Ascending aorta (tissue), 2 donors: ENCODE measurements around the gene NELL1. TPM values are rescaled to one million over a fixed set of nuclear protein-coding genes. Genes with fewer than 3 reads are reported as not detected.

Experiments
- DNase-seq, 2 donors: peaks; one replicate each; pipeline ENCODE4 v3.0.0-alpha.2; 2019; ENCODE audit warnings: low spot score in 2 of 2
- H3K27ac ChIP-seq, 2 donors: fragments of 200-600 bp; sonication (generic); one replicate each; pipeline ENCODE4 v1.5.1; 2016 to 2017; ENCODE audit warnings: mild to moderate bottlenecking in 1 of 2
- H3K27me3 ChIP-seq: fragments of 200-600 bp; sonication (generic); one replicate; pipeline ENCODE4 v1.5.1; 2017
- H3K36me3 ChIP-seq, 2 donors: fragments of 200-600 bp; sonication (generic); one replicate each; pipeline ENCODE4 v1.5.1; 2016
- H3K4me1 ChIP-seq, 2 donors: fragments of 200-600 bp; sonication (generic); one replicate each; pipeline ENCODE4 v1.5.1; 2016 to 2017; ENCODE audit warnings: mild to moderate bottlenecking in 1 of 2
- H3K4me3 ChIP-seq, 2 donors: fragments of 200-600 bp; sonication (generic); one replicate each; pipeline ENCODE4 v1.5.1; 2016 to 2017; ENCODE audit warnings: mild to moderate bottlenecking in 1 of 2
- H3K9me3 ChIP-seq, 2 donors: fragments of 200-600 bp; sonication (generic); one replicate each; pipeline ENCODE4 v1.5.1; 2016
- intact Hi-C: fragments of 100-400 bp; cut with DNase I; formaldehyde crosslinking; loops from one replicate; pipeline ENCODE4 v1.15.1; 2023
- total RNA-seq: library from RNA; depleted of rRNA; stranded (reverse); fragments of >200 nt; gene quantifications from one replicate; pipeline ENCODE4 v1.1.0, GENCODE V29; 2016
- TF ChIP-seq, protein P1 (sequence below), 3 experiments: fragments of 200-600 bp in 2 of 3; fragments of 450-650 bp in 1 of 3; sonication (generic) in 2 of 3; IDR thresholded peaks; one replicate each; pipeline ENCODE4 v1.5.1; 2016 to 2019; ENCODE audit warnings: antibody characterized with exemption in 3 of 3, mild to moderate bottlenecking in 1 of 3, moderate library complexity in 1 of 3

Gene NELL1
- total RNA-seq, 1 donor from 2014 or later: not detected

DNA sequence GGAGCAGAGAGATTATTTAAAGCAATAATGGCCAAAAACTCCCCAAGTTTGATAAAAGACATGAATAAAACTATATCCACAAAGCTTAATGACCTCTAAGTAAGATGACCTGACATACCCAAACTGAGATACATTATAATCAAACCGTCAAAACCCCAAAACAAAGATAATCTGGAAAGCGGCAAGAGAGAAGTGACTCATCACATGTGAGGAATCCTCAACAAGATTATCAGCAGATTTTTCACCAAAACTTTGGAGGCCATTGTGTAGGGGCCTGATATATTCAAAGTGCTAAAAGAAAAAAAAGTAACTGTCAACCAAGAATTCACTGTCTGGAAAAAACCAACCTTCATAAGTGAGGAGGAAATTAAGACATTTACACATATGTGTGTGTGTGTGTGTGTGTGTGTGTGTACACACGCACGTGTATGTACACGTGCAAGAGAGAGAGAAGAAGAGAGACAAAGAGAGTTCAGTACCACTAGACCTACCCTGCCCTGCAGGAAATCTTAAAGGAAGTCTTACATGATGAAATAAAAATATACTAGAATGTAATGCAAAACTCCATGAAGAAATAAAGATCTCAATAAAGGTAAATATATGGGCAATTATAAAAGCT lies 752.4 kb downstream of the NELL1 start:
- Histone ChIP-seq H3K36me3 (no peaks in the 10 kb centered on the region), H3K4me1 (no peaks in the 10 kb centered on the region), H3K27ac (no peak overlapping the region), H3K9me3 (no peaks in the 10 kb centered on the region), H3K27me3 (no peaks in the 10 kb centered on the region), H3K4me3 (no peak overlapping the region)
- intact Hi-C loops: no loop called here
- no peak for DNase-seq
- TF ChIP-seq, protein P1, sequence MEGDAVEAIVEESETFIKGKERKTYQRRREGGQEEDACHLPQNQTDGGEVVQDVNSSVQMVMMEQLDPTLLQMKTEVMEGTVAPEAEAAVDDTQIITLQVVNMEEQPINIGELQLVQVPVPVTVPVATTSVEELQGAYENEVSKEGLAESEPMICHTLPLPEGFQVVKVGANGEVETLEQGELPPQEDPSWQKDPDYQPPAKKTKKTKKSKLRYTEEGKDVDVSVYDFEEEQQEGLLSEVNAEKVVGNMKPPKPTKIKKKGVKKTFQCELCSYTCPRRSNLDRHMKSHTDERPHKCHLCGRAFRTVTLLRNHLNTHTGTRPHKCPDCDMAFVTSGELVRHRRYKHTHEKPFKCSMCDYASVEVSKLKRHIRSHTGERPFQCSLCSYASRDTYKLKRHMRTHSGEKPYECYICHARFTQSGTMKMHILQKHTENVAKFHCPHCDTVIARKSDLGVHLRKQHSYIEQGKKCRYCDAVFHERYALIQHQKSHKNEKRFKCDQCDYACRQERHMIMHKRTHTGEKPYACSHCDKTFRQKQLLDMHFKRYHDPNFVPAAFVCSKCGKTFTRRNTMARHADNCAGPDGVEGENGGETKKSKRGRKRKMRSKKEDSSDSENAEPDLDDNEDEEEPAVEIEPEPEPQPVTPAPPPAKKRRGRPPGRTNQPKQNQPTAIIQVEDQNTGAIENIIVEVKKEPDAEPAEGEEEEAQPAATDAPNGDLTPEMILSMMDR (IDR thresholded peaks at IDR 0.05): no peak

DNA sequence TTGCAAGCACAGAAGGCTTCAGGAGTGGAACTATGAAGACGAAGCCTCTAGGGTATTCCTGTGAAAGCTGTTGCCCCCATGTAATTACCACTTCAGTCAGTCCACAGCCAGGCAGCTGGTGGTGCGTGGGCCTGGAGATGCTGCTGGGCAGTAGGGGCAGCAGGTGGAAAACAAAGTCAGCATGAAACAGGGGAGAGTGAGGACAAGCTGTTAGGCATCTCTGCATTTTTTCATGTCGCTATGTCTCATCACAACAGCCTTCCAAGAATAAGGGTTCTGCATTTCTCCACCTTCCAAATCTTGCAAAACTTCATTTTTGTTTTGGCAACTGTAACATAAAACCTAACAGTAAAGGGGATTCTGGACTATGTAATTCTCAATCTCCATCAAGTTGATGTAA lies 757.5 kb downstream of the NELL1 start:
- H3K4me3 ChIP-seq: no peak overlapping the region
- DNase-seq: no peak
- intact Hi-C loops: no loop called here
- TF ChIP-seq, protein P1 (IDR thresholded peaks at IDR 0.05): no peak
- no peak overlapping the region for H3K27ac ChIP-seq
- H3K27me3 ChIP-seq: no peaks in the 10 kb centered on the region
- no peaks in the 10 kb centered on the region for H3K36me3 ChIP-seq
- H3K4me1 ChIP-seq: no peaks in the 10 kb centered on the region
- no peaks in the 10 kb centered on the region for H3K9me3 ChIP-seq

DNA sequence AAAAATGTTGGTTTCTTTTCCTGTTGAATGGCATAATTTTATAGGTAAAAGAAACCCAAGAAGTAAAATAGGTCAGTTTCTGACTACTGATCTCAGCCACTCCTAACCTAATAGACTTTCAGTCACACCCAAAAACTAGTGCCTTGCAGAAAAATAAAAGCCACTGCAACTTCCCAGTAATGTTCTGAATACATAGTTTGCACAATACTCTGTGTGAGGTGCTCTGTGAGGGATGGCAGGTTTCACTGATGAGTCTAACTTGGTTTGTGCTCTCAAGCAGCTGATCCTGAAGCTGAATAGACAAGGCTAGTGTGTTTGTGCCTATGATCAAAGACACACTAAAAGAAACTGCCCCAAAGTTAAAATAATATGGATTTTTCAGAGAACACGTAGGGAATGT lies 758.3 kb downstream of the NELL1 start:
- intact Hi-C loops: no loop called here
- no peak overlapping the region for H3K4me3 ChIP-seq
- DNase-seq: no peak
- H3K36me3 ChIP-seq: no peaks in the 10 kb centered on the region
- no peak overlapping the region for H3K27ac ChIP-seq
- no peaks in the 10 kb centered on the region for H3K27me3 ChIP-seq
- TF ChIP-seq, protein P1 (IDR thresholded peaks at IDR 0.05): no peak
- no peaks in the 10 kb centered on the region for H3K9me3 ChIP-seq
- no peaks in the 10 kb centered on the region for H3K4me1 ChIP-seq

DNA sequence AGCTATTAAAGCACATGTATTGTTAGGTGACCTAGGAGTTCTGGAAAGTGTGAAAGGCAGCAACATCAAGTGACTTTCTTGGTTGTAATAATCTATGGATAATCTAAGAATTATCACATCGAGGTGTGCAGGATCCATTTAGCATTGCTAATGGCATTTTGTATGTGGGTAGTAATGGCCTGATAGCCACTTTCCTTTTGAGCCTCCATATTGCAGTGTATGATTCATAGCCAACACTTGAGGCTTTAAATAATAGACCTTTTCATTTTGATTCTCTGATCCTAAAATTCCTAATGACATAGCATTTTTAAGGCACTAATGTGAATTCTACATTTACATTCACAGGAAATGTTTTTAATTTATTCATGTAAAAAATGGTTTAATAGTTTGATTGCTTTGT lies 759.4 kb downstream of the NELL1 start:
- Histone ChIP-seq H3K9me3 (no peaks in the 10 kb centered on the region), H3K27me3 (no peaks in the 10 kb centered on the region), H3K36me3 (no peaks in the 10 kb centered on the region), H3K4me3 (no peak overlapping the region), H3K27ac (no peak overlapping the region), H3K4me1 (no peaks in the 10 kb centered on the region)
- TF ChIP-seq, protein P1 (IDR thresholded peaks at IDR 0.05): no peak
- intact Hi-C loops: no loop called here
- no peak for DNase-seq

DNA sequence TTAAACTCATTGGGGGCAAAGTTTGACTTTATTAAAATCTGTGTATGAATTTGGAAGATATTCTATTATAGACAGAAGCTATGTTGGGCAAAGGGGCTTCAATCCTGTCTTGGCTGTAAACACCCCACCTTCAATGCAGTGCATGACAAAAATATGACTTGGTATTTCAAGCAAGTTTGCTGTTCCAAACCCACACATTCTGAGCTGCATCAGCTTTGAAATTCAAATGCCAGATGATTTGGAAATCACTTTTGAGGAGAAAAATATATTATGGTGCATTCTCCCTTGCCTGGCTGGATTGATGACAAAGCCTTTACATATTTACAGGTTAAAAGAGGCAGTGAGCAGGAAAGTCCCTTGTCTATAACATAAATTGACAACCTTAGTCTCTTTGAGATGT lies 760.0 kb downstream of the NELL1 start:
- H3K36me3 ChIP-seq: no peaks in the 10 kb centered on the region
- TF ChIP-seq, protein P1 (IDR thresholded peaks at IDR 0.05): no peak
- no peaks in the 10 kb centered on the region for H3K27me3 ChIP-seq
- DNase-seq: no peak
- intact Hi-C loops: no loop called here
- H3K9me3 ChIP-seq: no peaks in the 10 kb centered on the region
- no peak overlapping the region for H3K27ac ChIP-seq
- H3K4me3 ChIP-seq: no peak overlapping the region
- no peaks in the 10 kb centered on the region for H3K4me1 ChIP-seq

DNA sequence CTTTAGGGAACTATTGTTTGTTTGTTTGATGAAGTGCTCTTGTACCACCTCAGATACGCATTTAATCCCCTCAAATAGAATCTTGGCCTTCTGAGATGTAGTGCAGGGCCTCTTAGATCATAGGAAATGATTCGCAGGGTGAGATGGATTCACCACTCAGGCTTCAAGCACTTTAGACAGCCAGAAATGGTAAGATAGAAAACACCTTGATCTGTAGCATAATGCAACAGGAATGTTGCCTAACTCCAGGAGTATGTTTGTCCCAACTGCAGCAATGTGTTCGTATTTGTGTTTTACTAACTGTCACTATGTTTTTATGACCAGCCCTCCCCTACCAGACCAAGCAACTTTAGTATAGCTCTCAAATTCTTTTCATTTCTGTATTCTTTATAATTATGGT lies 761.2 kb downstream of the NELL1 start:
- H3K36me3 ChIP-seq: no peaks in the 10 kb centered on the region
- no peaks in the 10 kb centered on the region for H3K4me1 ChIP-seq
- H3K27ac ChIP-seq: no peak overlapping the region
- no peak overlapping the region for H3K4me3 ChIP-seq
- DNase-seq: no peak
- intact Hi-C loops: no loop called here
- H3K27me3 ChIP-seq: no peaks in the 10 kb centered on the region
- H3K9me3 ChIP-seq: no peaks in the 10 kb centered on the region
- TF ChIP-seq, protein P1 (IDR thresholded peaks at IDR 0.05): no peak
